GM23338 (cell line): ENCODE results near the gene SMARCC2. TPM values are rescaled to one million over a fixed set of nuclear protein-coding genes. Genes with fewer than 3 reads are reported as not detected.
A peak's percentile ranks its signal among the peaks of the same experiment; 100 is the strongest.

Experiments
- ATAC-seq: fragments of 200-7000 bp; cut with Tn5 transposase; 3 replicates; pipeline ENCODE4 v1.9.1; 2020
- DNase-seq: peaks from one replicate; pipeline ENCODE4 v3.0.0-alpha.2; 2015; ENCODE audit warnings: low spot score
- H2AFZ ChIP-seq: fragments of 200-600 bp; sonication (generic); 2 replicates; pipeline ENCODE4 v1.8.0; 2016; ENCODE audit warnings: antibody characterized with exemption, mild to moderate bottlenecking, moderate library complexity
- H3F3A ChIP-seq: fragments of 200-600 bp; sonication (generic); replicated peaks from 2 replicates; pipeline ENCODE4 v1.8.0; 2017; ENCODE audit warnings: antibody characterized with exemption, mixed run types, low read depth
- H3K27ac ChIP-seq: fragments of 200-600 bp; sonication (generic); 2 replicates; pipeline ENCODE4 v1.6.1; 2016; ENCODE audit warnings: low read depth
- H3K27me3 ChIP-seq: fragments of 200-600 bp; sonication (generic); 2 replicates; pipeline ENCODE4 v1.8.0; 2016; ENCODE audit warnings: mild to moderate bottlenecking, mixed run types, moderate library complexity; ENCODE audit not compliant: insufficient read depth
- H3K36me3 ChIP-seq: fragments of 200-600 bp; sonication (generic); 2 replicates; pipeline ENCODE4 v1.8.0; 2016; ENCODE audit warnings: mild to moderate bottlenecking; ENCODE audit not compliant: insufficient read depth
- H3K4me1 ChIP-seq: fragments of 200-600 bp; sonication (generic); 2 replicates; pipeline ENCODE4 v1.8.0; 2016; ENCODE audit warnings: mild to moderate bottlenecking, moderate library complexity; ENCODE audit not compliant: insufficient read depth
- H3K4me2 ChIP-seq: fragments of 200-600 bp; sonication (generic); 2 replicates; pipeline ENCODE4 v1.7.1; 2017; ENCODE audit warnings: mixed run types
- H3K4me3 ChIP-seq: fragments of 200-600 bp; sonication (generic); 2 replicates; pipeline ENCODE4 v1.6.1; 2016; ENCODE audit warnings: mixed run types
- H3K79me2 ChIP-seq: fragments of 200-600 bp; sonication (generic); replicated peaks from 2 replicates; pipeline ENCODE4 v1.8.0; 2017; ENCODE audit warnings: mild to moderate bottlenecking; ENCODE audit not compliant: insufficient read depth
- H3K9me2 ChIP-seq: fragments of 200-600 bp; sonication (generic); 2 replicates; pipeline ENCODE4 v1.8.0; 2017; ENCODE audit not compliant: insufficient read depth
- H4K20me1 ChIP-seq: fragments of 200-600 bp; sonication (generic); replicated peaks from 2 replicates; pipeline ENCODE4 v1.8.0; 2017; ENCODE audit warnings: mild to moderate bottlenecking; ENCODE audit not compliant: insufficient read depth
- H3K27ac Mint-ChIP-seq: 2 replicates; pipeline ENCODE4 v1.8.0; 2020; ENCODE audit warnings: inconsistent platforms, mild to moderate bottlenecking, moderate library complexity, mixed read lengths
- H3K27me3 Mint-ChIP-seq: 3 replicates; pipeline ENCODE4 v1.8.0; 2022; ENCODE audit warnings: low read depth, mild to moderate bottlenecking, moderate library complexity, mixed read lengths, inconsistent platforms; ENCODE audit not compliant: insufficient read depth, poor library complexity
- H3K36me3 Mint-ChIP-seq: 3 replicates; pipeline ENCODE4 v1.8.0; 2021; ENCODE audit warnings: low read depth, mild to moderate bottlenecking, inconsistent platforms, moderate library complexity, mixed read lengths
- H3K4me1 Mint-ChIP-seq: 3 replicates; pipeline ENCODE4 v1.8.0; 2020; ENCODE audit warnings: mild to moderate bottlenecking, inconsistent platforms, mixed read lengths
- H3K4me3 Mint-ChIP-seq: 3 replicates; pipeline ENCODE4 v1.8.0; 2021; ENCODE audit warnings: moderate library complexity, mild to moderate bottlenecking, inconsistent platforms, mixed read lengths
- H3K9me3 Mint-ChIP-seq: 3 replicates; pipeline ENCODE4 v1.8.0; 2020; ENCODE audit warnings: moderate library complexity, mild to moderate bottlenecking, inconsistent platforms, mixed read lengths
- CREB1 ChIP-seq: fragments of 250-450 bp; sonication (Bioruptor Pico); IDR thresholded peaks from 2 replicates; pipeline ENCODE4 v1.5.0; 2020; ENCODE audit warnings: low read depth, mild to moderate bottlenecking, moderate library complexity
- CTCF ChIP-seq, 2 experiments: fragments of 200-600 bp in 1 of 2; sonication (generic) in 1 of 2; conservative IDR thresholded peaks; 2 replicates each; pipeline versions ENCODE4 v1.5.1 to v1.6.1; 2016 to 2017; ENCODE audit warnings: antibody characterized with exemption in 2 of 2, low read depth in 2 of 2, mild to moderate bottlenecking in 2 of 2, moderate library complexity in 1 of 2
- ETS1 ChIP-seq: IDR thresholded peaks from 2 replicates; pipeline ENCODE4 v1.6.1; 2016; ENCODE audit warnings: antibody characterized with exemption
- EZH2 ChIP-seq: fragments of 200-600 bp; sonication (generic); IDR thresholded peaks from one replicate; pipeline ENCODE4 v1.8.0; 2017; ENCODE audit warnings: antibody characterized with exemption, mild to moderate bottlenecking, low read depth; ENCODE audit not compliant: unreplicated experiment
- JUNB ChIP-seq: IDR thresholded peaks from one replicate; pipeline ENCODE4 v1.6.1; 2016; ENCODE audit warnings: antibody characterized with exemption; ENCODE audit not compliant: unreplicated experiment
- NANOG ChIP-seq: IDR thresholded peaks from 2 replicates; pipeline ENCODE4 v1.6.1; 2016; ENCODE audit warnings: antibody characterized with exemption, borderline replicate concordance
- POLR2AphosphoS5 ChIP-seq: IDR thresholded peaks from 2 replicates; pipeline ENCODE4 v1.6.1; 2016; ENCODE audit warnings: antibody characterized with exemption, low read depth
- REST ChIP-seq: IDR thresholded peaks from one replicate; pipeline ENCODE4 v1.6.1; 2018; ENCODE audit warnings: antibody characterized with exemption; ENCODE audit not compliant: unreplicated experiment
- STAT1 ChIP-seq: IDR thresholded peaks from one replicate; pipeline ENCODE4 v1.6.1; 2016; ENCODE audit warnings: antibody characterized with exemption; ENCODE audit not compliant: unreplicated experiment
- ZNF114 ChIP-seq: fragments of 250-450 bp; sonication (Bioruptor Pico); IDR thresholded peaks from 2 replicates; pipeline ENCODE4 v1.5.0; 2020; ENCODE audit warnings: mild to moderate bottlenecking, moderate library complexity
- ZNF331 ChIP-seq: fragments of 250-450 bp; sonication (Bioruptor Pico); IDR thresholded peaks from 2 replicates; pipeline ENCODE4 v1.5.0; 2020; ENCODE audit warnings: low read depth, mild to moderate bottlenecking, moderate library complexity
- ZNF462 ChIP-seq: fragments of 250-450 bp; sonication (Bioruptor Pico); IDR thresholded peaks from 2 replicates; pipeline ENCODE4 v1.5.0; 2020; ENCODE audit warnings: mild to moderate bottlenecking, moderate library complexity
- polyA plus RNA-seq: library from polyadenylated mRNA; unstranded; fragments of >200 nt; fragmentation: Nextera tagmentation; extraction: Ambion mirVana; gene quantifications from 2 replicates; pipeline ENCODE4 v1.2.1, GENCODE V29; 2016
- total RNA-seq: library from RNA; depleted of rRNA; stranded (reverse); fragments of >200 nt; shearing (Covaris generic); gene quantifications from 2 replicates; pipeline ENCODE4 v1.2.3, GENCODE V29; 2014

The SMARCC2 gene
- total and polyA plus RNA-seq, 2 experiments from 2014 or later: 40.4 to 68.3 TPM

- peaks cover 38% of the 10 kb centered on the region for H3K79me2 ChIP-seq
- peak within 1 kb of the TSS; percentile 90 for H3K4me2 ChIP-seq
- no peaks in the 10 kb centered on the region for H3K27me3 ChIP-seq
- H3K36me3 ChIP-seq: 0 out of 2 replicates have a peak, but pooled peaks cover 2% of the 10 kb centered on the region
- Mint-ChIP-seq H3K36me3 (peaks cover 23% of the 10 kb centered on the region), H3K4me3 (peak within 1 kb of the TSS; percentile 93), H3K9me3 (peaks cover 3% of the 10 kb centered on the region; the same call in 1 of the 3 replicates), H3K27me3 (peaks cover 5% of the 10 kb centered on the region), H3K4me1 (peaks cover 34% of the 10 kb centered on the region), H3K27ac (peak within 1 kb of the TSS; percentile 99)
- no peaks in the 10 kb centered on the region for H3K9me2 ChIP-seq
- peaks cover 6% of the 10 kb centered on the region for H4K20me1 ChIP-seq
- TF ChIP-seq ZNF462 (no peak), CREB1 (CRISPR knock-in tag) (peak; percentile 87), ZNF331 (CRISPR knock-in tag) (no peak), ETS1 (peak; percentile 74; the same call in 1 of the 2 replicates), CTCF (conservative IDR thresholded peaks at IDR 0.05; ENCODE audit: low read depth in 2 of 2) (no peak), POLR2AphosphoS5 (peak; percentile 93), ZNF114 (CRISPR knock-in tag) (no peak), STAT1 (no peak), REST (no peak), NANOG (no peak), EZH2 (no peak), JUNB (no peak)
- H3K27ac ChIP-seq: peak within 1 kb of the TSS; percentile 98
- DNase-seq: peak; percentile 99
- peak; percentile 74 for ATAC-seq
- peak within 1 kb of the TSS; percentile 23; the same call in 1 of the 2 replicates for H2AFZ ChIP-seq
- peaks cover 20% of the 10 kb centered on the region; the same call in 1 of the 2 replicates for H3F3A ChIP-seq
- H3K4me1 ChIP-seq: peaks cover 30% of the 10 kb centered on the region
- peak within 1 kb of the TSS; percentile 74 for H3K4me3 ChIP-seq
These were observed 32.7 kb upstream of the SMARCC2 start, which contains the start of gene RNF41 for GRCh38 chr12:56221757-56222530. RNF41 (minus strand) TSS chr12:56221922; CDS start chr12:56214047, 7,875 bp downstream.
